Keratinocyte (primary cell): ENCODE results near the gene MBNL2.

Experiments
- EZH2 ChIP-seq: IDR thresholded peaks from one replicate; pipeline ENCODE4 v1.6.1; 2012; ENCODE audit warnings: inconsistent platforms, mild to moderate bottlenecking, low read length, moderate library complexity
- TF ChIP-seq, protein P1 (sequence below), 3 experiments: IDR thresholded peaks in 1 of 3; conservative IDR thresholded peaks in 1 of 3; optimal IDR thresholded peaks in 1 of 3; 2 replicates in 2 of 3; 3 replicates in 1 of 3; pipeline versions ENCODE3 to v1.5.1; 2011; ENCODE audit warnings: low read length in 3 of 3, mild to moderate bottlenecking in 3 of 3, moderate library complexity in 2 of 3, control low read depth in 1 of 3, inconsistent platforms in 1 of 3; ENCODE audit not compliant: insufficient read depth in 2 of 3; ENCODE audit errors: extremely low read depth in 1 of 3

DNA sequence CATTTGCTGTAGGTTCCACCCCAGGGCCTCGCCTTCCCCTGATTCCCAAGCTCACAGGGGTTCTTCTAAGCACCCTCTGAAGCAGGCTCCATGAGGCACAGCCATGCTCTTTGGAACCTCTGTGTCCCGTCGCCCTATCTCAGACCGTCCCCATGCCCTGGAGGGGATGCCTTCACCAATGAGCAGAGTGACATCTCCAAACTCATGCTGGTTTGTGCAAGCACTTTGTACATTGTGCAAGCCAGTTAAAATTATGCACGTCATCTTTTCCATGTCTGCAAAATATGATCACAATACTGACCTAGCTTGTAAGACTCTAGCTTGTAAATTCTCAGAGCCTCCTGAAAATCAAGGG is 165.3 kb downstream of the MBNL2 start:
- TF ChIP-seq EZH2: no peak
- TF ChIP-seq, protein P1, sequence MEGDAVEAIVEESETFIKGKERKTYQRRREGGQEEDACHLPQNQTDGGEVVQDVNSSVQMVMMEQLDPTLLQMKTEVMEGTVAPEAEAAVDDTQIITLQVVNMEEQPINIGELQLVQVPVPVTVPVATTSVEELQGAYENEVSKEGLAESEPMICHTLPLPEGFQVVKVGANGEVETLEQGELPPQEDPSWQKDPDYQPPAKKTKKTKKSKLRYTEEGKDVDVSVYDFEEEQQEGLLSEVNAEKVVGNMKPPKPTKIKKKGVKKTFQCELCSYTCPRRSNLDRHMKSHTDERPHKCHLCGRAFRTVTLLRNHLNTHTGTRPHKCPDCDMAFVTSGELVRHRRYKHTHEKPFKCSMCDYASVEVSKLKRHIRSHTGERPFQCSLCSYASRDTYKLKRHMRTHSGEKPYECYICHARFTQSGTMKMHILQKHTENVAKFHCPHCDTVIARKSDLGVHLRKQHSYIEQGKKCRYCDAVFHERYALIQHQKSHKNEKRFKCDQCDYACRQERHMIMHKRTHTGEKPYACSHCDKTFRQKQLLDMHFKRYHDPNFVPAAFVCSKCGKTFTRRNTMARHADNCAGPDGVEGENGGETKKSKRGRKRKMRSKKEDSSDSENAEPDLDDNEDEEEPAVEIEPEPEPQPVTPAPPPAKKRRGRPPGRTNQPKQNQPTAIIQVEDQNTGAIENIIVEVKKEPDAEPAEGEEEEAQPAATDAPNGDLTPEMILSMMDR (optimal IDR thresholded peaks at IDR 0.05 in 1 of 3, IDR thresholded peaks at IDR 0.05 in 1 of 3, conservative IDR thresholded peaks at IDR 0.05 in 1 of 3; ENCODE audit: extremely low read depth in 1 of 3, insufficient read depth in 2 of 3, low read length in 3 of 3): no peak
